Measurements from ENCODE around the gene PARD6A.

The PARD6A gene

DNA sequence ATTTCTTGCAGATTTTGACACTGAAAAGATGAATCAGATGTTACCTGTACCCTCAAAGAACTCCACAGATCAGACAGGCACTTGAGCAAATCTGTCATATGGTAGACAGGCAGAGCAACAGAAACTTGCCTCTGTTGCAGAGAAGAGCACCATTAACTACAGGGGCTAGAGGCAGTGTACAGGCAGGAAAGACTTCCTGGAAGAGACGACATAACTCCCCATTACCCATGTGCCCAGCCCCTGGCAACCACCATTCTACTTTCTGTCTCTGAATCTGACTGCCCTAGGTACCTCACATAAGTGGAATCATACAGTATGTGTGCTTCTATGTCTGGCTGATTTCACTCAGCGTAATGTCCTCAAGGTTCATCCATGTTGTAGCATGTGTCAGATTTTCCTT lies 42.9 kb downstream of the PARD6A start:
- ATAC-seq, result no peak
- no peak for TF ChIP-seq BACH2 (CRISPR knock-in tag; IDR thresholded peaks at IDR 0.05; ENCODE audit: borderline replicate concordance)
- TF ChIP-seq ESRRG (CRISPR knock-in tag; IDR thresholded peaks at IDR 0.05), result no peak
- TF ChIP-seq, protein P1, sequence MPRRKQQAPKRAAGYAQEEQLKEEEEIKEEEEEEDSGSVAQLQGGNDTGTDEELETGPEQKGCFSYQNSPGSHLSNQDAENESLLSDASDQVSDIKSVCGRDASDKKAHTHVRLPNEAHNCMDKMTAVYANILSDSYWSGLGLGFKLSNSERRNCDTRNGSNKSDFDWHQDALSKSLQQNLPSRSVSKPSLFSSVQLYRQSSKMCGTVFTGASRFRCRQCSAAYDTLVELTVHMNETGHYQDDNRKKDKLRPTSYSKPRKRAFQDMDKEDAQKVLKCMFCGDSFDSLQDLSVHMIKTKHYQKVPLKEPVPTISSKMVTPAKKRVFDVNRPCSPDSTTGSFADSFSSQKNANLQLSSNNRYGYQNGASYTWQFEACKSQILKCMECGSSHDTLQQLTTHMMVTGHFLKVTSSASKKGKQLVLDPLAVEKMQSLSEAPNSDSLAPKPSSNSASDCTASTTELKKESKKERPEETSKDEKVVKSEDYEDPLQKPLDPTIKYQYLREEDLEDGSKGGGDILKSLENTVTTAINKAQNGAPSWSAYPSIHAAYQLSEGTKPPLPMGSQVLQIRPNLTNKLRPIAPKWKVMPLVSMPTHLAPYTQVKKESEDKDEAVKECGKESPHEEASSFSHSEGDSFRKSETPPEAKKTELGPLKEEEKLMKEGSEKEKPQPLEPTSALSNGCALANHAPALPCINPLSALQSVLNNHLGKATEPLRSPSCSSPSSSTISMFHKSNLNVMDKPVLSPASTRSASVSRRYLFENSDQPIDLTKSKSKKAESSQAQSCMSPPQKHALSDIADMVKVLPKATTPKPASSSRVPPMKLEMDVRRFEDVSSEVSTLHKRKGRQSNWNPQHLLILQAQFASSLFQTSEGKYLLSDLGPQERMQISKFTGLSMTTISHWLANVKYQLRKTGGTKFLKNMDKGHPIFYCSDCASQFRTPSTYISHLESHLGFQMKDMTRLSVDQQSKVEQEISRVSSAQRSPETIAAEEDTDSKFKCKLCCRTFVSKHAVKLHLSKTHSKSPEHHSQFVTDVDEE (CRISPR knock-in tag; IDR thresholded peaks at IDR 0.05), result no peak
- TF ChIP-seq ZFP30 (CRISPR knock-in tag; IDR thresholded peaks at IDR 0.05), result no peak
- TF ChIP-seq TOX (CRISPR knock-in tag; IDR thresholded peaks at IDR 0.05; ENCODE audit: borderline replicate concordance), result no peak
- TF ChIP-seq, protein P2, sequence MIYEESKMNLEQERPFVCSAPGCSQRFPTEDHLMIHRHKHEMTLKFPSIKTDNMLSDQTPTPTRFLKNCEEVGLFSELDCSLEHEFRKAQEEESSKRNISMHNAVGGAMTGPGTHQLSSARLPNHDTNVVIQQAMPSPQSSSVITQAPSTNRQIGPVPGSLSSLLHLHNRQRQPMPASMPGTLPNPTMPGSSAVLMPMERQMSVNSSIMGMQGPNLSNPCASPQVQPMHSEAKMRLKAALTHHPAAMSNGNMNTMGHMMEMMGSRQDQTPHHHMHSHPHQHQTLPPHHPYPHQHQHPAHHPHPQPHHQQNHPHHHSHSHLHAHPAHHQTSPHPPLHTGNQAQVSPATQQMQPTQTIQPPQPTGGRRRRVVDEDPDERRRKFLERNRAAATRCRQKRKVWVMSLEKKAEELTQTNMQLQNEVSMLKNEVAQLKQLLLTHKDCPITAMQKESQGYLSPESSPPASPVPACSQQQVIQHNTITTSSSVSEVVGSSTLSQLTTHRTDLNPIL (CRISPR knock-in tag; IDR thresholded peaks at IDR 0.05; ENCODE audit: low read depth), result no peak
- TF ChIP-seq ZNF70 (CRISPR knock-in tag; IDR thresholded peaks at IDR 0.05), result no peak

DNA sequence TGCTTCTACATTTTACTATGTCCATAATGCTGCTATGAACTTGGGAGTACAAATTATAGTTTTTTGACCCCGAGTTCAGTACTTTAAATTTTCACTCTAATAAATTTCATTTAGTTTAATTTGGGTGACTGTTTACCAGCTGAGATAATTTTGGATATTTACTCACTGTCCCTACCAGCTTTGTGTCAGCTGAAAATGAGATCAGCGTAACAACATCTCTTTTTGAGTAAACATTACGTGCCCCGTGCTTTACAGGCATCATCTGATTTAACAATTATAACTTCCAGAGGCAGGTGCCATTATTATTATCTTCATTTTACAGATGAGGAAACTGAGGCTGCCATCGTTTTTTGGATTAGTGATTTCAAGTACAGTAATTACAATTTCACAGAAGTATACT lies 43.4 kb downstream of the PARD6A start:
- no peak for ATAC-seq
- TF ChIP-seq, protein P2 (CRISPR knock-in tag; IDR thresholded peaks at IDR 0.05; ENCODE audit: low read depth), result no peak
- TF ChIP-seq TCF4 (CRISPR knock-in tag; IDR thresholded peaks at IDR 0.05; ENCODE audit: borderline replicate concordance) (no peak), RARB (CRISPR knock-in tag; IDR thresholded peaks at IDR 0.05) (no peak), PPARA (CRISPR knock-in tag; IDR thresholded peaks at IDR 0.05; ENCODE audit: borderline replicate concordance) (no peak), ZFP30 (CRISPR knock-in tag; IDR thresholded peaks at IDR 0.05) (no peak), TOX (CRISPR knock-in tag; IDR thresholded peaks at IDR 0.05; ENCODE audit: borderline replicate concordance) (no peak), SNAI2 (CRISPR knock-in tag; IDR thresholded peaks at IDR 0.05) (no peak), GLIS3 (CRISPR knock-in tag; IDR thresholded peaks at IDR 0.05) (no peak), ISL1 (CRISPR knock-in tag; IDR thresholded peaks at IDR 0.05) (no peak), OSR1 (CRISPR knock-in tag; IDR thresholded peaks at IDR 0.05) (no peak), ZNF8 (CRISPR knock-in tag; IDR thresholded peaks at IDR 0.05) (no peak), ZNF70 (CRISPR knock-in tag; IDR thresholded peaks at IDR 0.05) (no peak), ZFP3 (CRISPR knock-in tag; IDR thresholded peaks at IDR 0.05) (no peak)
- TF ChIP-seq, protein P3, sequence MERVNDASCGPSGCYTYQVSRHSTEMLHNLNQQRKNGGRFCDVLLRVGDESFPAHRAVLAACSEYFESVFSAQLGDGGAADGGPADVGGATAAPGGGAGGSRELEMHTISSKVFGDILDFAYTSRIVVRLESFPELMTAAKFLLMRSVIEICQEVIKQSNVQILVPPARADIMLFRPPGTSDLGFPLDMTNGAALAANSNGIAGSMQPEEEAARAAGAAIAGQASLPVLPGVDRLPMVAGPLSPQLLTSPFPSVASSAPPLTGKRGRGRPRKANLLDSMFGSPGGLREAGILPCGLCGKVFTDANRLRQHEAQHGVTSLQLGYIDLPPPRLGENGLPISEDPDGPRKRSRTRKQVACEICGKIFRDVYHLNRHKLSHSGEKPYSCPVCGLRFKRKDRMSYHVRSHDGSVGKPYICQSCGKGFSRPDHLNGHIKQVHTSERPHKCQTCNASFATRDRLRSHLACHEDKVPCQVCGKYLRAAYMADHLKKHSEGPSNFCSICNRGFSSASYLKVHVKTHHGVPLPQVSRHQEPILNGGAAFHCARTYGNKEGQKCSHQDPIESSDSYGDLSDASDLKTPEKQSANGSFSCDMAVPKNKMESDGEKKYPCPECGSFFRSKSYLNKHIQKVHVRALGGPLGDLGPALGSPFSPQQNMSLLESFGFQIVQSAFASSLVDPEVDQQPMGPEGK (CRISPR knock-in tag; IDR thresholded peaks at IDR 0.05; ENCODE audit: borderline replicate concordance), result no peak
- TF ChIP-seq, protein P4, sequence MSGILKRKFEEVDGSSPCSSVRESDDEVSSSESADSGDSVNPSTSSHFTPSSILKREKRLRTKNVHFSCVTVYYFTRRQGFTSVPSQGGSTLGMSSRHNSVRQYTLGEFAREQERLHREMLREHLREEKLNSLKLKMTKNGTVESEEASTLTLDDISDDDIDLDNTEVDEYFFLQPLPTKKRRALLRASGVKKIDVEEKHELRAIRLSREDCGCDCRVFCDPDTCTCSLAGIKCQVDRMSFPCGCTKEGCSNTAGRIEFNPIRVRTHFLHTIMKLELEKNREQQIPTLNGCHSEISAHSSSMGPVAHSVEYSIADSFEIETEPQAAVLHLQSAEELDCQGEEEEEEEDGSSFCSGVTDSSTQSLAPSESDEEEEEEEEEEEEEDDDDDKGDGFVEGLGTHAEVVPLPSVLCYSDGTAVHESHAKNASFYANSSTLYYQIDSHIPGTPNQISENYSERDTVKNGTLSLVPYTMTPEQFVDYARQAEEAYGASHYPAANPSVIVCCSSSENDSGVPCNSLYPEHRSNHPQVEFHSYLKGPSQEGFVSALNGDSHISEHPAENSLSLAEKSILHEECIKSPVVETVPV (CRISPR knock-in tag; IDR thresholded peaks at IDR 0.05), result no peak
- TF ChIP-seq, protein P5, sequence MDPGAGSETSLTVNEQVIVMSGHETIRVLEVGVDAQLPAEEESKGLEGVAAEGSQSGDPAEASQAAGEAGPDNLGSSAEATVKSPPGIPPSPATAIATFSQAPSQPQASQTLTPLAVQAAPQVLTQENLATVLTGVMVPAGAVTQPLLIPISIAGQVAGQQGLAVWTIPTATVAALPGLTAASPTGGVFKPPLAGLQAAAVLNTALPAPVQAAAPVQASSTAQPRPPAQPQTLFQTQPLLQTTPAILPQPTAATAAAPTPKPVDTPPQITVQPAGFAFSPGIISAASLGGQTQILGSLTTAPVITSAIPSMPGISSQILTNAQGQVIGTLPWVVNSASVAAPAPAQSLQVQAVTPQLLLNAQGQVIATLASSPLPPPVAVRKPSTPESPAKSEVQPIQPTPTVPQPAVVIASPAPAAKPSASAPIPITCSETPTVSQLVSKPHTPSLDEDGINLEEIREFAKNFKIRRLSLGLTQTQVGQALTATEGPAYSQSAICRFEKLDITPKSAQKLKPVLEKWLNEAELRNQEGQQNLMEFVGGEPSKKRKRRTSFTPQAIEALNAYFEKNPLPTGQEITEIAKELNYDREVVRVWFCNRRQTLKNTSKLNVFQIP (CRISPR knock-in tag; IDR thresholded peaks at IDR 0.05; ENCODE audit: borderline replicate concordance, low read depth), result no peak

DNA sequence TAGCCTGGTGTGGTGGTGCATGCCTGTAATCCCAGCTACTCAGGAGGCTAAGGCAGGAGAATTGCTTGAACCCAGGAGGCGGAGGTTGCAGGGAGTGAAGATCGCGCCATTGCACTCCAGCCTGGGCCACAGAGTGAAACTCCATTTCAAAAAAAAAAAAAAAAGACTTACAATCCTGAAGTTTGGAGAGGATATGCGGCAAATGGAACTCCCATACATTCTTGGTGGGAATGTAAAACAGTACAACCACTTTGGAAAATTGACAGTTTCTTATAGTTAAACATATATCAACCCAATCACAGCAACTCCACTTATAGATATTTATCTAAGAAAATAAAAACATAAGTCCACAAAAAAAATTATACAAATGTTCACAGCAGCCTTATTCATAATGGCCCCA lies 46.5 kb downstream of the PARD6A start:
- ATAC-seq, result no peak
- TF ChIP-seq PPARA (CRISPR knock-in tag; IDR thresholded peaks at IDR 0.05; ENCODE audit: borderline replicate concordance) (no peak), SNAI2 (CRISPR knock-in tag; IDR thresholded peaks at IDR 0.05) (no peak), ZNF8 (CRISPR knock-in tag; IDR thresholded peaks at IDR 0.05) (no peak), ZFP30 (CRISPR knock-in tag; IDR thresholded peaks at IDR 0.05) (no peak), ARNTL (CRISPR knock-in tag; IDR thresholded peaks at IDR 0.05; ENCODE audit: borderline replicate concordance, low read depth) (no peak), ESRRG (CRISPR knock-in tag; IDR thresholded peaks at IDR 0.05) (no peak)

Measured in SK-N-SH treated with all-trans-retinoic acid at 6 μM for 48 hours (cell line).